ENCODE data around the gene ENG.

ENG gene

DNA sequence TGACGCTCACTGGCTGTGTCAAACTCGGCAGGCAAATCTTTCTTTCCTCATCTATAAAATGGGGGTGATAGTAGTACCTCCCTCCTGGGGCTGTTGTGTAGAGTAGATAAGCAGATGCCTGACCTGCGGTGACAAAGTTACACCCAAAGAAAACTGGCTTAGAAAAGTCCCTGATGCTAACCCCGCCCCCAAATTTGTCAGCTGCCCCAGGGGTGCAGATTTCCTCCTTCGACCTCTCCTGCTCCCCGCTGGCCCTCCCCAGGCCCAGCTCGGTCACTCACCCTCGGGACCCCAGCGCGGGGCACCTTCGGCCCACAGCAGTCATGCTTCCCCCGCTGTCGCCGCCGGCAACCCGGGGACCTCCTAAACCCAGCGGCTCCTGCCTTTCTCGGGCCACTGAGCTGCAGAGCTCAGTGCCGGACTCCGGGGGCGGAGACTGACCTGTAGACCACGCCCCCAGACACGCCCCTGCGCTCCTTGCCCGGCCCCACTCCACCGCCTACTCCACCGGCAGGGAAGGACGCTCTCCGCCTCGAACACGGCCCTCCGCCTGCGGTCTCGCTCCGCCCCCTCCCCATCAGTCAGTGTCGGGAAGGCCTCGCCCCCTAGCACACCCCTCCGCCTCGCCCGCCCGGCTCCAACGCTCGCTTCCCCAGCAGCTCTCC, 83.4 kb downstream of the ENG start:
- peak; percentile 97 for DNase-seq

DNA sequence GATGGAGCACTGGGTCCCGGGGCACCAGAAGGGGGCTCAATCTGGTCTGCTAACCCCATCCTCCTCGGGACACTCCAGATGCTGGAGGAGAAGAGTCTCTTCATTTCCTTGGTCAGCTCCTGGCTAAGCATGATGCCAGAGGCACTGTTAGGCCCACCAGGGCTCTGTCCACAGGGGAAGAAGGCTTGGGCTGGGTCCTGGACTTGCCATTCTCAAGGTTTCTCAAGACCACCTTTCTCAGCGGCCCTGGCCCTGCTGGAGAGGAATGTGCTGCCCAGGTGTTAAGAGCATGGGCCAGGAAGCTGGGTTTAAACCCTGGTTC, 83.9 kb downstream of the ENG start:
- no peak for DNase-seq

DNA sequence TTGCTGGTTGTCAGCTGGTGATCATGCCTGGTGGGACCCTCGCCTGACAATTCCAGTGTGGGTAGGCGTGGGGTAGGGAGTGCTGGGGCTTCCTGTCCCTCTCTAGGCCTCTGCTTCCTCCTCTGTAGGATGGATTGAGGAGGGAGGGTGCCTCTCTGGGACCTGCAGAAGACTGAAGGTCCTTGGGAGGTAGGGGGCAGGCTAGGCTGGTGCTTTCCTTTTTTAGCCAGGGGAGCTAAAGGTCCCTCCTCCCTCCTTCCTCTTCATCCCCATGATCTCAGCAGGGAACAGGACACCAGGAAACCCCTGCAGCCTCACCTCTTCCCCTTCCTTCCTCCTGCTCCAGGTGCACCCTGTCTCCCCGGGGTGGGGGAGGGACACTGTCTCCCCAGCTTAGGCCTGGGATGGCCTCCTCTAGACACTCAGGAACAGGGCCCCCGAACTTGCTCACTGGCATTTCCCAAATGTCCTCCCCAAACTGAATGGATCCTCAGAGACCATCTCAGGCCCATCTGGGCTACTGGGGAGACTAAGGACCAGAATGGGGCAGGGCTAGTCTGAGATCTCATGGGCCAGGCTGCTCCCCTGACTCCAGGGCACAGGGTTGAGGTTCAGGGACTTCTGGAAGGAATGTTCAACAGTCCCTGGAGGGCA, 84.4 kb downstream of the ENG start:
- DNase-seq, result no peak

DNA sequence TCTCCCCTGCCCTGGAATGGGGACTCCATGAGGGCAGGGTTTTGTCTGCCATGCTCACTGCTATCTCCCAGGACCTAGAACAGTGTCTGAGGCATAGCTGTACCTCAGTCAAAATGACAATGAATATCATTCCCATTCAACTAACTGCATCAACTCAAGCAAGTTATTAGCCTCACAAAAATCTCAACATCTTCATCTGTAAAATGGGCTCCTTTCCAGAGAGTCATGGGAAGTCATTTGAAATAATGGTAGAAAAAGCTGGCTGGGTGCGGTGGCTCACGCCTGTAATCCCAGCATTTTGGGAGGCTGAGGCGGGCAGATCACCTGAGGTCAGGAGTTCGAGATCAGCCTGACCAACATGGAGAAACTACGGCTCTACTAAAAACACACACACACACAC, 85.4 kb downstream of the ENG start:
- DNase-seq, result no peak

DNA sequence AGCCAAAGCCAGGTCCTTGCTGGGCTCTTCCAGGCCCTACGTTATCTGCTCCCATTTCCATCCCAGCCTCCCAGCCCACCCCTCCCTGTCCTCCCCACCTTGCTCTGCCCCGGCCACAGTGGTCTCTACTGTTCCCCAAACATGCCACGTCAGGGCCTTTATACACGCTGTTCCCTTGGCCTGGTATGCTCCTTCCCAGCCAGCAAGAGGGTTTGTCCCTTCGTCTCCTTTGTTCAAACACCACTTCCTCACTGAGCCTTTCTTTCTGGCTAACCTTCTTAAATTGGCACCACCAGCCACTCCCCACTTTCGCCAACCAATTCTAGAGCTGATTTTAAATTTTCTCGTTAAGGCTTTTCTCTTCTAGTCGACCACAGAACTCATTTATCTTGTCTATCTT, 85.8 kb downstream of the ENG start:
- DNase-seq, result no peak

DNA sequence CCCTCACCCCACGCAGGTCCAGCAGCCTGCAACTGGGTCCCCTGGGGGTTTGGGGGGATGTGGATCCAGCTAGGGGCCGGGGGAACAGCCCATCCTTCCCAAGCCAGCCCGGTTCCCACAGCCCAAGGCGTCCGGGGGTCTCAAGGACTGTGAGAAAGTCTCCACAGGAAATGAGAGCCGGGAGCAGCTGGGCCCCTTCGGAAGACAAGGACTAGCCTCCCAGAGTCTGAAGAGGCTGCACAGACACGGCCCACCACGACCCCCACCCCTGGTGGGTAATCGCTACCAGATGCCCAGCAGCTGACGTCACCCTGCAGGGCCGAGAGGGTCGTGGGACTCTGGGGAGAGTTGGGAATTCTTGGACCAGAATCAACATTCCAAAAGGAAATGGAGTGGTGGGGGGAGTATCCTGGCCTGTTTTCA, 86.5 kb downstream of the ENG start:
- DNase-seq, result no peak

DNA sequence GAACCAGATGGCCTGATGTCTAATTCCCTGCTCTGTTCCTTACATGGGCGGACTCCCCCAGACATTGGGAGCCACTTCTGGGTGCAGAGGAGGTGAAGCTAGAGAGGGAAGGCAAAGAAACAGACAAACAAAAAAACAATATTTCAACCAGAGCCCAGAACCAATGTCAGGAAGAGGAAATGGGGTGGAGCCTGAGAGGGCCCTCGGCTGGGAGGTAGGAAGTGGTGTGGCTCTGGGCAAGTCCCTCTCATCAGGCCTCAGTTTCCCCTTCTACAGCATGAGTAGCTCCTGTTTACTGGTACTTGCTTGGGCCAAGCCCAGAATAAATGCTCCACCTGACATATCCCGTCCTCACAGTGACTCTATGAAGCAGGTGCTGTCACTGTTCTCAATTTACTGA, 87.0 kb downstream of the ENG start:
- no peak for DNase-seq

DNA sequence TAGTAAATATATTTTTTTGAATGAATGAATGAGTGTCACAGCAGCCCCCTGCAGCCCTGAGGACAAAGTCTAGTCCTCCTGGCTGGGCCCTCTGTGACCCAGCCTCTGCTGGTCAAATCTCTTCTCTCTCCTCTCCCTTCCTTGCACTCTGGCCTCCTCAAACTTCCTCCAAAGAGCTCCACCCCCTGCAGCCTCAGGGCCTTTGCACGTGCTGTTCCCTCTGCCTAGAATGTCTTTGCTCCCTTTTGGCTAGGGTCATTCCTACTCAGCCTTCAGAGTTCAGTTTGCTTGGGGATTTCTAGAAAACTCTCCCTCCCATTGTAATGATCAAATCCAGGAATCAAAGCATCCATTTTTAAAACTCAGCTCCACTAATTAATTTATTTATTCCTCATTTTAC, 89.0 kb downstream of the ENG start:
- DNase-seq, result no peak

Data from CD4-positive, alpha-beta T cell treated with Interleukin-10 for 1 hour (primary cell).